ENCODE measurements around the gene CENPS.
"Not testable (repeated sequence)": the region's sequence is repeated elsewhere in the genome, so short reads cannot be mapped to it uniquely, and the experiment has no call there.

The CENPS gene

GRCh38 chr1:10419351-10419750, 10.9 kb upstream of the CENPS start:
- H3K9me3 ChIP-seq (ENCODE audit: control insufficient read depth in 2 of 2, low read length in 2 of 2) = no peaks in the 10 kb centered on the region
- no peak overlapping the region for H3K4me3 ChIP-seq (ENCODE audit: low read length in 2 of 2)
- no peak overlapping the region for H3K9ac ChIP-seq (ENCODE audit: low read length in 2 of 2)
- H3K36me3 ChIP-seq (ENCODE audit: control insufficient read depth in 2 of 2, insufficient read depth in 2 of 2, low read length in 2 of 2) = peaks cover 19 to 32% of the 10 kb centered on the region in 2 donors
- H3K27ac ChIP-seq (ENCODE audit: low read length) = no peak overlapping the region
- no peaks in the 10 kb centered on the region for H3K27me3 ChIP-seq (ENCODE audit: control insufficient read depth in 1 of 2, insufficient read depth in 2 of 2, low read length in 2 of 2)
- peaks cover 3% of the 10 kb centered on the region for H3K4me1 ChIP-seq (ENCODE audit: control insufficient read depth, insufficient read depth, low read length)

- no peak overlapping the region for H3K27ac ChIP-seq (ENCODE audit: low read length)
- H3K36me3 ChIP-seq (ENCODE audit: control insufficient read depth in 2 of 2, insufficient read depth in 2 of 2, low read length in 2 of 2) = peaks cover 19 to 23% of the 10 kb centered on the region in 2 donors
- H3K9ac ChIP-seq (ENCODE audit: low read length in 2 of 2) = no peak overlapping the region
- no peaks in the 10 kb centered on the region for H3K27me3 ChIP-seq (ENCODE audit: control insufficient read depth in 1 of 2, insufficient read depth in 2 of 2, low read length in 2 of 2)
- H3K4me3 ChIP-seq (ENCODE audit: low read length in 2 of 2) = no peak overlapping the region
- H3K9me3 ChIP-seq (ENCODE audit: control insufficient read depth in 2 of 2, low read length in 2 of 2) = no peaks in the 10 kb centered on the region
- peaks cover 4% of the 10 kb centered on the region for H3K4me1 ChIP-seq (ENCODE audit: control insufficient read depth, insufficient read depth, low read length)
Measured at GRCh38 chr1:10421637-10422036, 8.6 kb upstream of the CENPS start.

GRCh38 chr1:10424034-10424433, 6.2 kb upstream of the CENPS start:
- H3K9ac ChIP-seq (ENCODE audit: low read length in 2 of 2) = no peak overlapping the region
- H3K9me3 ChIP-seq (ENCODE audit: control insufficient read depth in 2 of 2, low read length in 2 of 2) = no peaks in the 10 kb centered on the region
- H3K27me3 ChIP-seq (ENCODE audit: control insufficient read depth in 1 of 2, insufficient read depth in 2 of 2, low read length in 2 of 2) = no peaks in the 10 kb centered on the region
- no peak overlapping the region for H3K27ac ChIP-seq (ENCODE audit: low read length)
- H3K36me3 ChIP-seq (ENCODE audit: control insufficient read depth in 2 of 2, insufficient read depth in 2 of 2, low read length in 2 of 2) = peaks cover 7 to 14% of the 10 kb centered on the region in 2 donors
- peaks cover 6% of the 10 kb centered on the region for H3K4me1 ChIP-seq (ENCODE audit: control insufficient read depth, insufficient read depth, low read length)
- no peak overlapping the region for H3K4me3 ChIP-seq (ENCODE audit: low read length in 2 of 2)

- Histone ChIP-seq H3K9ac (ENCODE audit: low read length in 2 of 2) (no peak overlapping the region), H3K4me3 (ENCODE audit: low read length in 2 of 2) (no peak overlapping the region), H3K9me3 (ENCODE audit: control insufficient read depth in 2 of 2, low read length in 2 of 2) (no peaks in the 10 kb centered on the region), H3K36me3 (ENCODE audit: control insufficient read depth in 2 of 2, insufficient read depth in 2 of 2, low read length in 2 of 2) (peaks cover 2 to 10% of the 10 kb centered on the region in 2 donors), H3K4me1 (ENCODE audit: control insufficient read depth, insufficient read depth, low read length) (peaks cover 7% of the 10 kb centered on the region), H3K27me3 (ENCODE audit: control insufficient read depth in 1 of 2, insufficient read depth in 2 of 2, low read length in 2 of 2) (no peaks in the 10 kb centered on the region), H3K27ac (ENCODE audit: low read length) (no peak overlapping the region)
Measured at GRCh38 chr1:10424651-10425050, 5.6 kb upstream of the CENPS start.

GRCh38 chr1:10425826-10426534, 4.3 kb upstream of the CENPS start:
- H3K9ac ChIP-seq (ENCODE audit: low read length in 2 of 2); H3K4me3 ChIP-seq (ENCODE audit: low read length in 2 of 2); H3K27me3 ChIP-seq (ENCODE audit: control insufficient read depth in 1 of 2, insufficient read depth in 2 of 2, low read length in 2 of 2); H3K27ac ChIP-seq (ENCODE audit: low read length); H3K9me3 ChIP-seq (ENCODE audit: control insufficient read depth in 2 of 2, low read length in 2 of 2); H3K36me3 ChIP-seq (ENCODE audit: control insufficient read depth in 2 of 2, insufficient read depth in 2 of 2, low read length in 2 of 2): not testable (repeated sequence)
- peaks cover 15% of the 10 kb centered on the region for H3K4me1 ChIP-seq (ENCODE audit: control insufficient read depth, insufficient read depth, low read length)

GRCh38 chr1:10426535-10426848, 3.7 kb upstream of the CENPS start:
- H3K27ac ChIP-seq (ENCODE audit: low read length); H3K9ac ChIP-seq (ENCODE audit: low read length in 2 of 2): not testable (repeated sequence)

GRCh38 chr1:10428984-10429383, 1.2 kb upstream of the CENPS start:
- peaks cover 19% of the 10 kb centered on the region for H3K4me1 ChIP-seq (ENCODE audit: control insufficient read depth, insufficient read depth, low read length)
- H3K27me3 ChIP-seq (ENCODE audit: control insufficient read depth in 1 of 2, insufficient read depth in 2 of 2, low read length in 2 of 2) = no peaks in the 10 kb centered on the region
- H3K4me3 ChIP-seq (ENCODE audit: low read length in 2 of 2) = no peak overlapping the region
- no peaks in the 10 kb centered on the region for H3K36me3 ChIP-seq (ENCODE audit: control insufficient read depth in 2 of 2, insufficient read depth in 2 of 2, low read length in 2 of 2)
- no peak overlapping the region for H3K9ac ChIP-seq (ENCODE audit: low read length in 2 of 2)
- H3K27ac ChIP-seq (ENCODE audit: low read length) = no peak overlapping the region
- no peaks in the 10 kb centered on the region for H3K9me3 ChIP-seq (ENCODE audit: control insufficient read depth in 2 of 2, low read length in 2 of 2)

More at GRCh38 chr1:10426535-10426848, 3.7 kb upstream of the CENPS start:
- not testable (repeated sequence) for H3K4me3 ChIP-seq (ENCODE audit: low read length in 2 of 2); H3K27me3 ChIP-seq (ENCODE audit: control insufficient read depth in 1 of 2, insufficient read depth in 2 of 2, low read length in 2 of 2); H3K36me3 ChIP-seq (ENCODE audit: control insufficient read depth in 2 of 2, insufficient read depth in 2 of 2, low read length in 2 of 2); H3K9me3 ChIP-seq (ENCODE audit: control insufficient read depth in 2 of 2, low read length in 2 of 2)
- peaks cover 19% of the 10 kb centered on the region for H3K4me1 ChIP-seq (ENCODE audit: control insufficient read depth, insufficient read depth, low read length)

- Histone ChIP-seq H3K36me3 (ENCODE audit: control insufficient read depth in 2 of 2, insufficient read depth in 2 of 2, low read length in 2 of 2) (no peaks in the 10 kb centered on the region), H3K27ac (ENCODE audit: low read length) (peak overlapping the region; percentile 37), H3K9me3 (ENCODE audit: control insufficient read depth in 2 of 2, low read length in 2 of 2) (no peaks in the 10 kb centered on the region), H3K27me3 (ENCODE audit: control insufficient read depth in 1 of 2, insufficient read depth in 2 of 2, low read length in 2 of 2) (no peaks in the 10 kb centered on the region), H3K9ac (ENCODE audit: low read length in 2 of 2) (peak overlapping the region; percentile 55 to 59), H3K4me3 (ENCODE audit: low read length in 2 of 2) (peak overlapping the region; percentile 83 to 92), H3K4me1 (ENCODE audit: control insufficient read depth, insufficient read depth, low read length) (peaks cover 15% of the 10 kb centered on the region)
Measured at GRCh38 chr1:10429868-10430215, 391 bp upstream of the CENPS start.

- H3K27ac ChIP-seq (ENCODE audit: low read length) = peak overlapping the region; percentile 58
- H3K4me1 ChIP-seq (ENCODE audit: control insufficient read depth, insufficient read depth, low read length) = peaks cover 15% of the 10 kb centered on the region
- peak overlapping the region; percentile 68 to 74 for H3K9ac ChIP-seq (ENCODE audit: low read length in 2 of 2)
Measured at GRCh38 chr1:10431070-10431730, 967 bp downstream of the CENPS start.

GRCh38 chr1:10432910-10433700, 2.9 kb downstream of the CENPS start:
- Histone ChIP-seq H3K9me3 (ENCODE audit: control insufficient read depth in 2 of 2, low read length in 2 of 2) (no peaks in the 10 kb centered on the region), H3K9ac (ENCODE audit: low read length in 2 of 2) (no peak overlapping the region), H3K27ac (ENCODE audit: low read length) (no peak overlapping the region)

More at GRCh38 chr1:10431070-10431730, 967 bp downstream of the CENPS start:
- Histone ChIP-seq H3K27me3 (ENCODE audit: control insufficient read depth in 1 of 2, insufficient read depth in 2 of 2, low read length in 2 of 2) (no peaks in the 10 kb centered on the region), H3K4me3 (ENCODE audit: low read length in 2 of 2) (peak overlapping the region; percentile 74 to 92), H3K9me3 (ENCODE audit: control insufficient read depth in 2 of 2, low read length in 2 of 2) (no peaks in the 10 kb centered on the region), H3K36me3 (ENCODE audit: control insufficient read depth in 2 of 2, insufficient read depth in 2 of 2, low read length in 2 of 2) (no peaks in the 10 kb centered on the region)

More at GRCh38 chr1:10432910-10433700, 2.9 kb downstream of the CENPS start:
- no peak overlapping the region for H3K4me3 ChIP-seq (ENCODE audit: low read length in 2 of 2)
- no peaks in the 10 kb centered on the region for H3K36me3 ChIP-seq (ENCODE audit: control insufficient read depth in 2 of 2, insufficient read depth in 2 of 2, low read length in 2 of 2)
- H3K27me3 ChIP-seq (ENCODE audit: control insufficient read depth in 1 of 2, insufficient read depth in 2 of 2, low read length in 2 of 2) = no peaks in the 10 kb centered on the region
- peaks cover 13% of the 10 kb centered on the region for H3K4me1 ChIP-seq (ENCODE audit: control insufficient read depth, insufficient read depth, low read length)
